Cardiac septum (tissue), 1 donor: ENCODE data around the gene SORCS1. TPM values are rescaled to one million over a fixed set of nuclear protein-coding genes. Genes with fewer than 3 reads are reported as not detected.
"Not testable (repeated sequence)": the region's sequence is repeated elsewhere in the genome, so short reads cannot be mapped to it uniquely, and the experiment has no call there.

Experiments used
- DNase-seq: peaks from one replicate; pipeline ENCODE4 v3.0.0-alpha.2; 2020; ENCODE audit warnings: low spot score
- intact Hi-C: fragments of 100-400 bp; cut with DNase I; formaldehyde crosslinking; loops from one replicate; pipeline ENCODE4 v1.14.0; 2022
- total RNA-seq: library from RNA; stranded (reverse); fragmentation: NEBNext Ultra II Directional; extraction: Animal tissue kit (Norgen Biotek cat#: 25700); gene quantifications from one replicate; pipeline ENCODE4 v1.2.1, GENCODE V29; 2021
- donor health status: DM: no; HTN: no; CAD: no.

SORCS1 gene
- total RNA-seq, 1 donor from 2014 or later: 0.43 TPM

GRCh38 chr10:106957823-106958588, 206.5 kb downstream of the SORCS1 start:
- intact Hi-C loops: no loop called here
- no peak for DNase-seq

- intact Hi-C loops: no loop called here
- DNase-seq: no peak
These were observed 208.1 kb downstream of the SORCS1 start for GRCh38 chr10:106956216-106956915.

- intact Hi-C loops: no loop called here
- DNase-seq: no peak
These were observed 209.4 kb downstream of the SORCS1 start for GRCh38 chr10:106955133-106955532.

- DNase-seq: no peak
These were observed 212.5 kb downstream of the SORCS1 start for GRCh38 chr10:106952033-106952432.

GRCh38 chr10:106949680-106950478, 214.6 kb downstream of the SORCS1 start:
- intact Hi-C loops: no loop called here
- DNase-seq: no peak

More at GRCh38 chr10:106952033-106952432, 212.5 kb downstream of the SORCS1 start:
- intact Hi-C loops: no loop called here

DNA sequence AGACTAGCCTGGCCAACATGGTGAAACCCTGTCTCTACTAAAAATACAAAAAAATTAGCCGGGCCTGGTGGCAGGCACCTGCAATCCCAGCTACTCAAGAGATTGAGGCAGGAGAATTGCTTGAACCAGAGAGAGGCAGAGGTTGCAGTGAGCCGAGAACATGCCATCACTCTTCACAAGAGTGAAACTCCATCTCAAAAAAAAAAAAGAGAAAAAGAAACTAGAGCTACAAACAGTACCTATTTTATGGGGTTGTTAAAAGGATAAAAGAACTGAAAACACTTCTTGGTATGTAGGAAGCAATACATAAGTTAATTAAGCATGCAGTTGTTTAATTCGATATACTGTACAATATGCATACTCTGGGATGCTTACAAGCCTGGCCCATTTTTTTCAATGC, 216.9 kb downstream of the SORCS1 start:
- intact Hi-C loops: no loop called here
- no peak for DNase-seq

- intact Hi-C loops: no loop called here
- DNase-seq: no peak
These were observed 222.4 kb downstream of the SORCS1 start for GRCh38 chr10:106942035-106942662.

DNA sequence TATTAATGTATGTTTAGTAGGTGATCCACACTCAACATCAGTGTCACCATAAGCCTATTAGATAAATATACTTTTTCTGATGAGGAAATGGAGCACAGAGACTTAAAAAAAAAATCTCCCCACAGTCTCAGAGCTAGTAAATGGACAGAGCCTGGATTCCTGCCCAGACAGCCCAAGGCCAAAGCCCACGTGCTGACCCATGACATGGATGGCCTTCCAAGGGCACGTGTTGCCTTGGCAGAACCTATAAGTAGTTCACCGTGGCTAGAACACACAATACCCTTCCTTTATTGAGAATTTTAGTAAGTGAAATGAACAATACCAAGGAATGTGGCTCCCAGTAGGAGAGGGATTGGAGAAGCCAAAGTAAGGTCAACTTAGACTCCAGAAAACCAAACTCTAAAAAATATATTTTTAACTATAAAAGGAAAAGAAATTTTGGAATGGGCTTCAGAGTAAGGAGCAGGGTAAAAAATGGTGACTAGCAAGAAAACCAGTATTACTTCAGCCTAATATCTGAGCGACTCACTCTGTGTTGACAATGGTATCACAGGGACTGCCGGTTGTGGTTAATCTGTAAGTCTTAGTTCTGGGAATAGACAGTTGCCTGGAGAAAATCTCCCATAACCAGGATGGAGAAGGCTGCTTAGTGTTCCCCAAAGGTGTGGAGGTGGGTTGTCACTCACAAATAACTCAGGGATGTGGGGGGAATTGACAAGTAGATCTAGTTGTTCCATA, 223.0 kb downstream of the SORCS1 start:
- no peak for DNase-seq
- intact Hi-C loops: no loop called here

DNA sequence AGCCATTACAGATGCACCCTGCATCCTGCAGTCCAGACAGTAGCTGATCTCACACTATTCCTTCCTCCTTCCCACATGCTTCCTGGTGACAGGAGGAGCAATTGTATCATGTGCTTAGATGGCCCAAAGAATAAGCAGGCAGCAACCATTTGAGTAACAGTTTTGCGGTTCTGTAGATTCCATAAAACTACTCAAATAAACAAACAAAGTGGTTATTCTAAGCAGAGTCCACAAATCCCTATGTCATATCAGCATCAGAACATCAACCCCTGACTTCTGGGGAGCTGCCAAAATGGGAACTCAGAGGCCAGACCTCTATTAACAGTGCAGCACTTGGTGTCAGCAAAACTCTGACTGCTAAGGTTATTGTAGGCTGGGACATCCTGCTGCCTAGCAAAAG, 226.0 kb downstream of the SORCS1 start:
- intact Hi-C loops: no loop called here
- DNase-seq: no peak

GRCh38 chr10:106935978-106936451, 228.5 kb downstream of the SORCS1 start:
- intact Hi-C loops: no loop called here

GRCh38 chr10:106931853-106932249, 232.7 kb downstream of the SORCS1 start:
- DNase-seq: no peak
- intact Hi-C loops: no loop called here

More at GRCh38 chr10:106935978-106936451, 228.5 kb downstream of the SORCS1 start:
- no peak for DNase-seq

DNA sequence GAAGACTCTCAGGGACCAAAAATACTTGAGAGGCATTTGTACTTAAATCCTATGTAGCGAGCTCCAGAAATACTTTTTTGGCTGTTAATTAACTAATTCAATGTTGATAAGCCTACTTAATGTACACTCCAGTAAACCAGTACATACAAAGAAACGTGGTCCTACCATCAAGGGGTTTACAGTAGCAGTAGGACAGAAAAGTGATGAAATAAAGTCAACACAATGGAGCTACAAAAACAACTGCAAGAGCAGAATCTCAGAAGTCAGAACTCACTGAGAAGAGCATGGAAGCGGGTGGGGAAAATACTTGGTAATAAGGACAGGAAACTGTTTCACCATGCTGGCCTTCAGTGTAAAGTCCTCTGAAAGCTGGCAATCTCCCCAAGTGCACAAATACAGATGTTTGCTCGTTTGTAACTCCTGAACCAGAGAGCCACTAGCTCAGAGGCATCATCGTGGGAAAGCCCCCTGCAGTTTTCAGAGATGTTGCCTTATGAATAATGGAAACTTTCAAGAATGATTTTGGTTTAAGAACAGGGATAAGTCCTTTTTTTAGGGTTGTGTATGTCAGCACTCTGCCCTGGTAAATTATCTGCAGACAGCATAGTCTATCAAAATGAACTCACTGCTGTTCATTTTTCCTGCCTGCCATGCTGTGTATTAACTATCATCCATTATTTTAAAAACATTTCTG, 233.2 kb downstream of the SORCS1 start:
- no peak for DNase-seq
- intact Hi-C loops: no loop called here

DNA sequence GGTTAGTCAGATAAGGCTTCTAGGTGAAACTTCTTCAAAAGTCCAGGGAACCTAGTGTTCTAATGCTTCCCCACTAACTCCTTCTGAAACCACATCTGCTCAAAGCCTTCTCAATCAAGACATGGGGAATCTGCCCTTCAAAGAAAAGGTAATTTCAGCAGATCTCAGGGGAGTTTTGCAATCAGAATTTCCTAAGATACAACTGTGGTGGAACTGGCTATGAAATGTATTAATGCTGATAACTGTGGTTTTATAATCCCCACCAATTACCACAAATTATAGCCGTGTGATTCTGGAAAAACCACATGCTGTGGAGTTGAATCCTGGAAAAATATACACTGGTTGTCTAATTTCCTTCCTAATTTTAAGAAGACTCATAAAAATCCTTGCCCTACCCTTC, 233.8 kb downstream of the SORCS1 start:
- no peak for DNase-seq
- intact Hi-C loops: no loop called here

DNA sequence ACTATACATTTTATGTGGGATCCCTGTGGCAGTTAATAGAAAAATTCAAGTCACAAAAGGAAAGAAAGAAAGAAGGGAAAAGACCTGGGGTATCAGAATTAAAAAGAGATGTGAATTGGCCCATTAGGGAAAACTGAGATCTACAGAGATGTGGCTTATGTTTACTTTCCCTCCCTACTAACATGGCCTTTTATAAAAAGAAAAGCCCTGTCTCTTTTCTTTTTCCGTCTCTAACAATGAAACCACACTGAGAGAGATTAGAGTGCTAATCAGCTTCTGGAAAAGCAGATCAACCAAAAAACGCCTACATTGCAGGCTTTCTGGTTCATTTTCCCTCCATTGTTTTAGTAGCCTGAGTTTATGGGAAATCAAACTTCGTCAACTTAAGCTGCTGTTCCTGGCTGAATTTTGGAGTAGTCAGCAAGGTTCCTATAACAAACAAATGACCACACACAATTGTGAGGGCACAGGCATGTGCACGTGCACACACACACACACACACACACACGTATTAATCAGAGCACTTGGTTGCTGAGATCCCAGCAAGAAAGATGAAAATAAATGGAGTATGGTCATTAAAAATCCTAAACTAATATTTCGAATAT, 235.1 kb downstream of the SORCS1 start:
- intact Hi-C loops: no loop called here
- DNase-seq: no peak

- DNase-seq, intact Hi-C loops: not testable (repeated sequence)
These were observed 236.4 kb downstream of the SORCS1 start for GRCh38 chr10:106928151-106928550.

- no peak for DNase-seq
- intact Hi-C loops: no loop called here
These were observed 239.3 kb downstream of the SORCS1 start for GRCh38 chr10:106925191-106925590.

DNA sequence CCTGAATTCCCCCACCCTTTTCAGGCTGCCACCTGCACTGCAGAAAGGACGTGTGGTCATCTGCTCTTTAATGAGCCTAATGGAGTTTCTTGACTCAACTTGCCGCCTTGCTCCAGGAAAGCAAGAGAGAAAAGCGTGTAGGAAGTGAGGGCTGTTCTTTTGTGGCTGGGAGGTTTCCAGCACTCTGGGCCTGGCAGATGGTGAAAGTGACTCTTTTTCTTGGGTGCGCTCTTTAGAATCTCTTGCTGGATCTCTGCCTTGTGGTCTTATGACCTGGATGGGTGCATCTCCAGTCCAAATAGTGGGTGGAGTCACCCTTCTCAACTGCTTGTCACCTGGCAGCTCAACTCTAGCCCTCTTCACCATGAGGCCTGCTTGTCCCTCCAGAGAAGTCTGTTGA, 244.0 kb downstream of the SORCS1 start:
- no peak for DNase-seq
- intact Hi-C loops: no loop called here

- intact Hi-C loops: no loop called here
- no peak for DNase-seq
These were observed 244.6 kb downstream of the SORCS1 start for GRCh38 chr10:106919871-106920282.
